Jurkat, Clone E6-1 (cell line): ENCODE data around the gene SLC38A3.
A peak's percentile ranks its signal among the peaks of the same experiment; 100 is the strongest.
"Not testable (repeated sequence)": the region's sequence is repeated elsewhere in the genome, so short reads cannot be mapped to it uniquely, and the experiment has no call there.

Experiments
- DNase-seq: peaks from one replicate; pipeline ENCODE4 v3.0.0-alpha.2; 2011; ENCODE audit warnings: low read depth, low spot score
- H3K4me3 ChIP-seq: 2 replicates; pipeline ENCODE4 v1.5.1; 2011; ENCODE audit warnings: mild to moderate bottlenecking, low read length, control low read depth, moderate library complexity

Gene SLC38A3

DNA sequence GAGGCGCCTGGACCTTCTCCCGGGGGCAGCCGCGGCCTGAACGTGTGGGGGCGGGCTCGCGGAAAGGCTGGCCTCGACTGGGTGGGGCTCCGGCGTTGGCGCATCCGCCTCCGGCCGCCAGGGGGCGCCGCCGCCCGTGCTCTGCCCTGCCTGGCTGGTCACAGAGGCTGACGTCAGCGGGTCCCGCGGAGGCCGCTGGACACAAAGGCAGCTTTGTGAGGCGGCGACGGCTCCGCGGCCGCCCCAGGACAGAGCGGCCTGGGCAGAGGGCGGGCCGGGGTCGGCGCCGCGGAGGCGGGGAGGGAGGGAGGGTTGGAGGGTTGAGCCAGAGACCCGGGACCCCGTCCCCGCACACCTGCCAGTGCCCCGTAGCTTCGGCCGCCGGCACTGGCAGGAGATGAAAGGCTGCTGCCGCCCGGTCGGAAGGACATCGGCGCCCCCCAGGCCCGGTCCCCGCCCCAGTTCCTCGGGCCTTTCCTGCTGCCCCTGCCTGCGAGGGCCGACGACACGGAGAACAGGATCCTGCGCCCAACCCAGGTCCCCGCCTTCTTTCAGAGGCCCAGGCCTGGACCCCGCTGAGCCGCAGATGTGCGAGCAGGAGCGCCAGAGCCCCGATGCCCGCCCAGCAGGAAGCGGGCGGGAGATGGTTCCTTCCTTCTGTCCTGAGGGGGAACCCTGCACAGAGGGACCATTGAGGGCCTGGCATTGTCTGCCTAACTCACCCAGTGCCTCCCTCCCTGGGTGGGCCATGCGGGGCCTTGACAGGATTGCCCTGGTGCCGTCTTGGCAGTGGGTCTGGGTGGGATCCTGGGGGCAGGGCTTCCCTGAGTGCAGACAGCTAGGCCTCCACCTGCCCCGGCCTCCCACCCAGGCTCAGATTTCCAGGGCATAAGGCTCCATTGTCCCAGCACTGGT lies 55.2 kb downstream of the SLC38A3 start:
- peak; percentile 41 for DNase-seq
- H3K4me3 ChIP-seq: peak overlapping the region; percentile 50

DNA sequence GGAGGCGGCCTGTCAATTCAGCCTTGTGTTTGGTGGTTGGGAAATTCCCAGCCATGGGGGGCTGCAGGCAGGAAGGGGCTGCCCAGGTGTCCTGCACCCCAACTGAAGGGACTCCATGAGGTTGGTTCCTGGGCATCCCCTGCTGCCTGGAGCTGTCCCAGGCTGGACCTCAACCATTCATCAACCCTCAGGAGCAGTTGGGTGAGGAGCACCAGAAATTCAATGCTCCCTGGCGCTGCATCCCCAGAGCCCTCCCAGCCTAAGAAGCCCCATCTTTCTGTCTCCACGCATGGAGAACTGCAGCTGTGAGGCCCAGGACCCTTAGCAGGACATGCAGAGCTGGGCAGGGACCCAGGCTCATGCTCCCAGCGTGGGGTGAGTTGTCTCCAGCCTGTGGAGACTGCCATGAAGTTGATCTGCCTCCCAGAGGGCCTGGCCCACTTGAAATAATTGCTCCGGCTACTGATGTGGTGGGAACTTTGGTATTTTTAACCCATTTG lies 55.9 kb downstream of the SLC38A3 start:
- DNase-seq: no peak
- peak overlapping the region; percentile 50; the same call in 1 of the 2 replicates for H3K4me3 ChIP-seq

DNA sequence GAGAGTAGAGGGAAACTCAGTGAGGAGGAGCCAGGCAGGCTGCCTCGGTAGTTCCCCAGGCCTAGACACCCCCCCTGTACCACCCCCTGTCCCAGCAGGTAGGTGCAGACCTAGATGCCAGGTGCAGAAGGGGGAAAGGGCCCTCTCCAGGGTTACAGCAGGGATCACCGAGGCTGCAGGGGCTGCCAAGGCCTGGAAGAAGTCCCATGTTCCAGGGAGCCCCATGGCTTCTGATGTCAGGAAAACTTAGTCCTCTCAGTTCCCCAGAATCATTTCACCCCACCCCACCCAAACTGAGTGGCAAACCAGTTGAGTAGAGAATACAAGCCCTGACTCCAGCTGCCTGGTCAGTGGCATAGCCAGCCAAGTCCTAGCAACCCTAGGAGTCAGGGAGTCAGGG lies 56.4 kb downstream of the SLC38A3 start:
- no peak overlapping the region for H3K4me3 ChIP-seq
- no peak for DNase-seq

DNA sequence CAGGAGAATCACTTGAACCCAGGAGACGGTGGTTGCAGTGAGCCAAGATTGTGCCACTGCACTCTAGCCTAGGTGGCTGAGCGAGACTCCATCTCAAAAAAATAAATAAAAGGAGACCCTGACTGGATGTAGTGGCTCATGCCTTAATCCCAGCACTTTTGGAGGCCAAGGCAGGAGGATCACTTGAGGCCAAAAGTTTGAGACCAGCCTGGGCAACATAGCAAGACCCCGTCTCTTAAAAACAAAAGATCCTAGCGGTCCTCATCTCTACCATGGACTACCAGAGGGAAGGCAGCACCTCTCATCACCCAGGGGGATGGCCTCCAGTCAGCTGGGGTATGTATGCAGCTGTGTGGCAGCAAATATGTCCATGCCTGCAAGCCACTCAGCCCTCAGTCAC lies 57.1 kb downstream of the SLC38A3 start:
- H3K4me3 ChIP-seq, DNase-seq: not testable (repeated sequence)

DNA sequence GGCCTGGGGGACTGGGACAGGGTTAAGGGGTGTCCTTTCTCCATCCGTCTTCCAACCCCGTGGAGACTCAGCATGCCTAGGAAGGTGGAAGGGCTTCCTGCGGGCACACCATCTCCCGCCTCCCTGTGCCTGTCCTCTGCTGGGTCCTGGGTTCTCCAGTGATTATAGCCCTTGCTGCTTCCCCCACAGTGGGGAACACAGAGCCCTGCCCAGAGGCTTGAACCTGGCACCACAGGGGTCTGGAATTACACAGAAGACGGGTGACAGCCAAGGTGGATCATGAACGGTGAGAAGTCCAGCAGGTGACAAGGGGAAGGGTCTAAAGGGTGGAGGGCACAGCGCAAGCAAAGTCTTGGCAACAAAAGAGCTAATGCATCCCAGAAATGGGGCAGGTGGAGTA lies 57.7 kb downstream of the SLC38A3 start:
- H3K4me3 ChIP-seq: no peak overlapping the region

DNA sequence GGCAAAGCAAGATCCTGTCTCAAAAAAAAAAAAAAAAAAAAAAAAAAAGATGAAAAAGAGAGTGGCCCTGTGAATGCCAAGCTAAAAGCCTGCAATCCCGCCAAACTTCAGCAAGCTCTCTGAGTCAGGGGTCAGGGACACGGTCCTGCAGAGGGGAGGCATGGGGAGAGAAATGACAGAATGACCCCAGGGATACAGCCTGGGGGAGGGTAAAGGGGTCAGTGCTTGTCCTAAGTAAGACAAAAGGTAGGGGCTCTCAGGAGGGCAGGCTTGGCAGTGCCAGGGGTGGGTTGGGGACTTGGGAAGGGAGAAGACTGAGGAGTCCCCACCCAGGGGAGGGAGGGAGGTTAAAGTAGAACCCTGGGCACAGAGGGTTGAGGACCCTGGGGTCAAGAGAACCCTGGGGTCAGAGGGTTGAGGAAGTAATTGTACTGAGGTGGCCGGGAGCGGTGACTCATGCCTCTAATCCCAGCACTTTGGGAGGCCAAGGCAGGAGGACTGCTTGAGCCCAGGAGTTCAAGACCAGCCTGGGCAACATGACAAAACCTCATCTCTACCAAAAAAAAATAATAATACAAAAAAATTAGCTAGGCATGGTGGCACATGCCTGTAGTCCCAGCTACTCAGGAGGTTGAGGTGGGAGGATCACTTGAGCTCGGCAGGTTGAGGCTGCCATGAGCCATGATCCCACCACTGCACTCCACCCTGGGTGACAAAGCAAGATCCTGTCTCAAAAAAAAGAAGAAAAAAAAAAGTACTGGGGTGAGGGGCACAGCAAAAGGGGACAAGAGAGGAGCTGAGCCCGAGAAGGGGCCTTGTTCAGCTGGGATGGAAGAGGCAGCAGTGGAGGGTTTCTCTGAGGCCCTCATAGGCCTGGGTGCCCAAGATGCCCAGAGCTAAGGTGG lies 58.7 kb downstream of the SLC38A3 start:
- DNase-seq: no peak
- no peak overlapping the region for H3K4me3 ChIP-seq

More for the DNA sequence above, 57.7 kb downstream of the SLC38A3 start:
- no peak for DNase-seq

DNA sequence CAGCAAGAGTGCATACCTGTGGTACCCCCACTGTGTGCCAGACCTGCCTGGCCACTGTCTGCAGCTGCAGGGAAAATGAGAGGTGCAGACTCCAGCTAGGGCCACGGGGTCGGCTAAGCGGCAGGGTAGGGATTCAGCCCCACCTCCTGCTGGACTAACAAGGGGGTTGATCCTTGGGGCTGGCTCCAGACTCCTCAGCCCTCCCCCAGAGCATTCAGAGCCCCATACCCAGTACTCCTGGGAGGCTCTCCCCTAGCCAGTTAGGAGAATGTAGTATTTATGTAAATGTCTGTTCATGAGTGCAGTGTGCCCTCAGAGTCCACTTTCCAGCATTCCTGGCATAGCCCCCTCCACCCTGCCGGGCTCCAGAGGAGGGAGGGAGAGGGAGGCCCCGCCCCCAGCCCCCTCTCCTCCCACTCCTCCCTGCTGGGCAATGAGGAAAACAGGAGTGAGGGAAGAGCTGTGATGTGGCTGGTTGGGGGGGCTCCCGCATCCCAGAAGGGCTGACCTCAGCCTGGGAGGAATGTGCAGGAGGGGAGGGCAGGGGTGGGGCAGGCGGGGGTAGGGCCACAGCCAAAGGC lies 59.4 kb downstream of the SLC38A3 start:
- DNase-seq: no peak
- no peak overlapping the region for H3K4me3 ChIP-seq

DNA sequence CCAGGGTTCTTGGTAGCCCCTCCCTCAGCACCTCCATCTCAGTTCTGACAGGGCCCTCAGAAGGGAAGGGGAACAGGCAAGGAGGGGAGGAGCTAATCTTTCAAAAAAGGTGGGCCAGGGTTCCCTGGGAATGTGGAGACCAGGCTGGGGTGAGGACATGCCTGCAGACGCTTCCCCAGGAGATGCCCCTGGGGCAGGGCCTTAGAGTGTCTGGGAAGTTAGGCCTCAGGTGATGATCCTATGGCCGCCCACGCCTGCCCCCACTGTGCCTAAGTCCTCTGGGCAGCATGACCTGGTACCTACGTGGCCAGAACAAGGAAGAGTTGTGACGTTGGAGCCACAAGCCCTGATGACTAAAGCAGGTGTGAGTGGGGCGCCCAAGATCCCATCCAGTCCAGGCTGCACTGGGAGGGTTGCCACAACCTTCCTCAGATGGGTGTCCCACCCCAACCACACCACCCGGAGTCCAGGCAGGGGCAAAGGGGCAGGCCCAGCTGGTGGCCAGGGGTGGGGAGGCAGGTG lies 60.0 kb downstream of the SLC38A3 start:
- no peak overlapping the region for H3K4me3 ChIP-seq
- DNase-seq: no peak

DNA sequence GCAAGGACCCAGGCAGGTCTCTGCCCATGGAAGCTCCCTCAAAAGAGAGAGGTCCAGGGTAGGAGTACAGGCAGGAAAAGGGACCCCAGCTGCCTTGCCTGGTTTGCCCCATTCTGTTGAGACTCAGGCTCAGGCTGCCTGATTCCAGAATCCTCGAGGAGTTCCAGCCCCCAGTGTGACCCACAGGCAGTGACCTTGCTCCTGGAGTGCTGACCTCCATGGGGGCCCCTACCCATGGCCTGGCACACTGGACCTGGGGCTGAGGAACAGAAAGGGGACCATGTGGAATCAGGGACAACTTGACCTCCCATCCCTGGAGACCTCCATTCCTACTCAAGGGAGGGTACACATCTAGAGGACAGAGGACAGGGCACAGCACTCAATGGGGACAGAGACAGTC lies 60.5 kb downstream of the SLC38A3 start:
- no peak overlapping the region for H3K4me3 ChIP-seq
- DNase-seq: no peak

DNA sequence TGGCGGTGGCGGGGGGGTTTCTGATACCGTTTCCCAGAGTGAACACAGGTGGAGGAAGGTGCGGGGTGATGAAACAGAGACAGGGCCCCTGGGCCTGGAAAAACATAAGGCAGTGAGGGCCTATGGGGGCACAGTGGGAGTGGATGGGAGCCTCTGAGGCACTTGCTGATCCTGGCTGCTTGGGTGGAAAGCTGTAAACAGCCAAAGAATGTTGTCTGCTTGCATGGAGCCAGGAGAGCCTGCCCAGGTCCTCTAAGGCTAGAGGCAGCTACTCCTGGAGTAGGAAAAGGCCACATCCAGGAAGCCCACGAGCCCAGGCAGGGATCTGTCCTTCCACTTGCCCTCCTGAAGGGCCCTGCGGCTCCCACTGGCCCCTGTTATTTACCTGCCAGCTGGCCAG lies 60.9 kb downstream of the SLC38A3 start:
- H3K4me3 ChIP-seq: no peak overlapping the region
- no peak for DNase-seq

DNA sequence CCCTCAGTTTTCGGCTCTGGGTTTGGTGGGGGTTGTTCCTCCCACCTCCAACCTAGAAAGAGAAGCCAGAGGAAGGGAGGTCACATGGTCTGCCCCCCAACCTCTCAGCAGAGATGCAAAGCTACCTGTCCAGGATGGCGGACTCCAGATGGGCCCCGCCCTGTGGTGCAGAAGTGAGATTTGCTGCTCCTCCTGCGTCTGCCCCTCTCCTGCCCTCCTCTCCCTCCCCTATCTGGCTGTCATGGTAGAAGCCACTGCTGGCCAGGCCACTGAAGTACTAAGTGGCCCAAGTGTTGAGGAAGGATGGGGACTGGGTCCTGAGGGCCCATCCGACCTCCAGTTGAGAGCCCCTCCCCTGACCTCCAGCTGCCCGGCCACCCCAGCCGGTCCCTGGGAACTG lies 61.8 kb downstream of the SLC38A3 start:
- DNase-seq: no peak
- H3K4me3 ChIP-seq: no peak overlapping the region

DNA sequence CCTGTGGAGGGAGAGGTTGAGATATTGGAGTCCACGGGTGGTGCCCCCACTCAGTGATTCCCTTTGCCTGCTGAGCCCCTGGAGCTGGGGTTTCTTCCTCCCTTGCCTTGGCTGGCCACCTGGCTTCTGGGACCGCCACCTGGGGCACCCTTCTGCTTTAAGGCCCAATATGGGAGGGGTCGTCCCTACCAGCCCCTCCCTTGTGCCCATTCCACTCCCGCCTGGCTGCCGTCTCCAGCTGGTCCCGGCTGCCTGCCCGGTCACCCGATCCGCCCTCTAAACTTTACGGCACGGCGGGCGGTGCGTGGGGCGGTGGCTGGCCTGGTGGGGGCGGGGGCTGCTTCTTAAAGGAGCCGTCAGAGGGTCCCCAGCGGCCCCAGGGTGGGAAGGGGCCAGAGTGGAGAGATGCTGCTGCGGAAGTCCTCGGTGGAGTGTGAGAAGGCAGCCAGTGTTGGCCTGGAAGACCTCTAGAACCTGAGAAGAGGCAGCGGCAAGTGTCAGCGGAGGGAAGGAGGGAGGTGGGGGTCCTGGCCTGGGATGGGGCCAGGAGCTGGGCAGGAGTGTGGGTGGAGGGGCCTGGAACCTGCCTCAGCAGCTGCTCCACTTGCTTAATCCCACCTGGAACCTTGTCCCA lies 62.3 kb downstream of the SLC38A3 start:
- no peak for DNase-seq

DNA sequence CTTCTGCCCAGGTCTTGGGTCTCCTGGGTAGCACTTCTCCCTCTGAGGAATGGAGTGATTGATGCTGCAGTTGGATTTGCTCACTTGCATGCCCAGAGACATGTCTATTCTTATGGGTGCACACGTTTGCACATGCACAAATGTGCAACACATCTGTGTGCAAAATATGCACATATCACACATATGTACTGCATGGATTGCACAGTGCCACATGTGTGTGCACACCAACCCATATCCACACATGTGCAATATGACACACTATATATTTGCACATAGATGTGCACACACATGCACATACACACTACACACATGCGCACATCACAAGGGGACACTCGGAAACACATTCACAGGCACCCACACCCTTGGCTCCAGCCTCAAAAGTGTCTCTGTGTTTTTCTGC lies 63.2 kb downstream of the SLC38A3 start:
- no peak for DNase-seq
- no peak overlapping the region for H3K4me3 ChIP-seq

More for the DNA sequence above, 62.3 kb downstream of the SLC38A3 start:
- H3K4me3 ChIP-seq: no peak overlapping the region

DNA sequence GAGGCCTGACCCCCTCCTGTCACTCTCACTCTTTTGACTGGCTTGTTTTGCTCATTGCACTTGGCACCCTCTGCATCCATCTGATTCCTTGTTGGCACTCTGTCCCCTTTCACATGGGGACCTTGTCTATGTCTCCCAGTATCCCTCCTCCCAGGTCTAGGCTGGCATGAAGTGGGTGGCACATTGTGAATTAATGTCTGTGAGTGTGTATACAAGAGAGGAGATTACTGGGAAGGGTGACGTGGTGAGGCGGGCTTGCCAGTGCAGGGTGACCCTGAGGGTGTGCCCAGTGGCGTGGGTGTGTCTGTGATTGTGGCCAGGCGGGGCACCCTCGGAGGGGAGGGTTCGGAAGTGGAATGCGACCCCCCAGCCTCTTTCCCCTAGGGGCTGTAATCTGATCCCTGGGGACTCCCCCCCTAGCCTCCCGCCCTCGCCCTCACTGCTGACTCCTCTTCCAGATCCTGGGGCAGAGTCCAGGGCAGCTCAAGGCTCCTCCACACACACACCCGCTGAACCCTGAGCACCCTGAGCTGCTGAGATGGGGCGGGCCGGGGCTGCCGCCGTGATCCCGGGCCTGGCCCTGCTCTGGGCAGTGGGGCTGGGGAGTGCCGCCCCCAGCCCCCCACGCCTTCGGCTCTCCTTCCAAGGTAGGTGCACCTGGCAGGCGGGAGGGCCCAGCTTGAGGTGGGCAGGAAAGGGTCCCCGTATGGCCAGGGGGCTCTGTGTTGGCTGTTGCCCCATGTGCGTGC lies 63.8 kb downstream of the SLC38A3 start, which contains the start of gene SEMA3B:
Gene SEMA3B, plus strand, starts transcription at position 445 of the 749 bp plus-strand sequence. Its CDS starts 94 bp downstream, at position 539.
- H3K4me3 ChIP-seq: no peak within 1 kb of the TSS
- DNase-seq: no peak

DNA sequence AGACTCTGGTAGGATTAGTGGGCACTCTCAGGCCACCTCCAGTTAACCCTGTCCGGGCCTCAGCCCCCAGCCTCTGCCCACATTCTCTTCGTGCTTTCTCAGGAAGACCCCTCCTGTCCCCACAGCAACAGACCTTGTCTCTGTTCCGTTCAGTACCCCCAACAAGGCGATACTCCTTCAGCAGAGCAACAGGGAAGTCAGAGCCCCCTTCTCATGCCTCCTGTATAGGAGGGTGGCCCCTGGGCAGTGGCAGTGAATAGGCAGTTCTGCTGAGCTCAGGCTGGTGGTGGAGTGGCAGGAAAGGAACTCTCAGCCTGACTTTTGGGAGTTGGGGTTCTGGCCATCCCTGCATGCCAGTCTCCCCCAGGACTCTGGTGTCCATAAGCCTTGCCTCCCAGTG lies 64.4 kb downstream of the SLC38A3 start:
- DNase-seq: no peak
- no peak overlapping the region for H3K4me3 ChIP-seq

DNA sequence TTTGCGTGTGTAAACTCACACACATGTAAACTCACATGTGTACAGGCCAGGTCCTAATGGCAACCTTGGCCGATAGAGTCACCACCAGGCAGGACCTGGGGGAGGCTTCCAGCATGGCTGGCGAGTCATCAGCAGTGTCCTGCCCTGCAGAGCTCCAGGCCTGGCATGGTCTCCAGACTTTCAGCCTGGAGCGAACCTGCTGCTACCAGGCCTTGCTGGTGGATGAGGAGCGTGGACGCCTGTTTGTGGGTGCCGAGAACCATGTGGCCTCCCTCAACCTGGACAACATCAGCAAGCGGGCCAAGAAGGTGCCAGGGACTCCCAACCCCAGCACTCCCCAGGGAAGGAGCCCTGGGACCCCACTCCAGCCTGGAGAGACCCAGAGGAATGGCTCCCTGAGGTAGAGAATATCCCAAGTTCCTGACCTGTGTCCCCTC lies 64.9 kb downstream of the SLC38A3 start:
- H3K4me3 ChIP-seq: no peak overlapping the region
- DNase-seq: no peak

DNA sequence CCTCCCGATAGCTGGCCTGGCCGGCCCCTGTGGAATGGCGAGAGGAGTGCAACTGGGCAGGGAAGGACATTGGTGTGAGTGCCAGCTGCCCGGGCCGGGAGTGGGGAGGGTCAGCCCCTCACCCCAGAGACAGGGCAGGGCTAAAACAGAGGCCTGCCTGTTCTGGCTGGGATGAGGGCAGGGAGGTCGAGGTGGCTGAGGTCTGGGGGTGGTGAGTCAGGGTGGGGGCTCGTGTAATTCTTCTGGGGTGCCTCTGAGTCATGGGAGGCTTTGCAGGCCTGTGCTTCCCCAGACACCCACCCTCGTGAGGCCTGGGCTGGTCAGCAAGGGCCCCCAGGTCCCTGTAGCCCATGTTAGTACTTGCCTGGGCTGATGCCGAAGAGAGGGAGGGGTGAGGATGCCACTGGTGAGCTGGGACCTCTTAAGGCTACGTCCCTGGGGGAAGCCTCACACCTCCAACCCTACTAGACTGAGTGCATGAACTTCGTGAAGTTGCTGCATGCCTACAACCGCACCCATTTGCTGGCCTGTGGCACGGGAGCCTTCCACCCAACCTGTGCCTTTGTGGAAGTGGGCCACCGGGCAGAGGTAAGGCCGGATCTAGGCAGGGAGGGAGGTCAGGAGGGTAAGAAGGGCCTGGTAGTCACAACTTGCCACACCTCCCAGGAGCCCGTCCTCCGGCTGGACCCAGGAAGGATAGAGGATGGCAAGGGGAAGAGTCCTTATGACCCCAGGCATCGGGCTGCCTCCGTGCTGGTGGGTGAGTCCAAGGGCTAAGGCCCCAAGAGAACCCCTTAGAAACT lies 65.6 kb downstream of the SLC38A3 start:
- DNase-seq: no peak
- H3K4me3 ChIP-seq: no peak overlapping the region
